ENCODE measurements around the gene RPGRIP1.
"Not testable (repeated sequence)": the region's sequence is repeated elsewhere in the genome, so short reads cannot be mapped to it uniquely, and the experiment has no call there.

The RPGRIP1 gene

DNA sequence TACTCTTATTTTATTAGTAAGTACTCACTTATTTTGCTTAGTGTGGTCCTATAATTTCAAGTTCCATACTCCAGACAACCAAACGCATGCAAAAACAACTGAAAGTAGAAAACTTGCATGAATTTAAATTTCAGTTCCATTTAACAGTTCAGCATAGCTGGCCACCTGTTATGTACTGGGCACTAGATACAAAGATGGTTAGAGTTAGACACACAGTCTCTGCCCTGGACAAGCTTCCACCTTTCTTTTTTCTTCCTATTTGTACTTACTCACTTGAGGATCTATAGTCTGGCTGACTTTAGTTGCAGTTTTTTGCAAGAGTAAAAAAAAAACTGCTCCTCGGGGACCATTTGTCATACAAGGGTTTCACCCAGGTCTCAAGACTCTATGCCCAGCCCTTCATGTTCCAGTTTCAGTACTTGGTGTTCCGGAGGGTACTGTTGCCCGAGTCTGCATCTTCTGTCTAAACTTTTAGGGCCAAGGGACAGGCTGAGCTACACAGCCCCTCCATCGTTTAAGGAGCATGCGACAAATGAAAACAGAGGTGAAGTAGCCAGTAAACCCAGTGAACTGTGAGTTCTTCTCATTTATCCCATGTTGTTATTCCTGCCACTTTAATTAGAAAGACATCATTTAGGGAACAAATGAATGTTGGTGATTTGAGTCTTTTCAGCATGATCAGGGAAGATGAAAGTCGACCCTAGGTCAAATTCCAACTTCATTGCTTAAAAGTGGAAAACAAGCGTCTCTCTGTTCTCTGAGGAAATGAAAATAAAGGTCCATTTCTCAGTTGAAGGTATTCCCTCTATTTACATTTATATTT is 22.3 kb downstream of the RPGRIP1 start:
- no peak for DNase-seq

DNA sequence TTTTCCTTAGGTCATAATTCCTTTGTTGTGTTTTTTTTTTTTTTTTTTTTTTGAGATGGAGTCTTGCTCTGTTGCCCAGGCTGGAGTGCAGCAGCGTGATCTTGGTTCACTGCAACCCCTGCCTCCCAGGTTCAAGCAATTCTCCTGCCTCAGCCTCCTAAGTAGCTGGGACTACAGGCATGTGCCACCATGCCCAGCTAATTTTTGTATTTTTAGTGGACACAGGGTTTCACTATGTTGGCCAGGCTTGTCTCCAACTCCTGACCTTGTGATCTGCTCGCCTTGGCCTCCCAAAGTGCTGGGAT is 22.9 kb downstream of the RPGRIP1 start:
- not testable (repeated sequence) for DNase-seq

DNA sequence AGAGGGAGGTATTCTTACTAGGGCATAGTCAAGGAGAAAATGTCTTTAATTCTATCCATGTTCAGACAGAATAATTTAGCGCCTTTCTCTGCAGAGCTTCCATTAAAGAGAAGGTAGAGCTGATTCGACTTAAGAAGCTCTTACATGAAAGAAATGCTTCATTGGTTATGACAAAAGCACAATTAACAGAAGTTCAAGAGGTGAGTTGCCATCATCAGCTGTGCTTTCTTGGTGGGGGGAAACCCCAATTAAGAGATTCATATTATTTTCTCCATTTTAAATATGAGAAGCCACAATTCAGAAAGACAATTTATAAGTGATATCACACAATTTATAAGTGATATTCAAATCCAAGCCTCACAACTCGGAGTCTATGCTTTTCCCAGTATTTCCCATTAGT is 27.8 kb downstream of the RPGRIP1 start:
- DNase-seq: no peak

DNA sequence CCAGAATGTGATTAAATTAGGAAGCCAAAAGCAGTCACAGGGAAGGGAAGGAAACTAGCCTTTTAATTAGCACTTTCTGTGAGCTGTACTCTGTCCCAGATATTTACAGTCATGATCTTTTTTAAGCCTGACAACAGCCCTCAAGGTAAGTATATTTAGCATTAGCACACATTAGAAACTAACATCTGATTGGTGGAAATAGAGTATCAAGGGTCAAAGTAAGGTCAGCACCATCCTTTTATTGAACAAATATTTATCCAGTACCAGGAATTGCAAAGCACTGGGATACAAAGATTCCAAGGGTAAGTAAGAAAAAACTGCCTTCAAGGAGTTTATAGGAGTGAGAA is 28.2 kb downstream of the RPGRIP1 start:
- DNase-seq: peak; percentile 69

DNA sequence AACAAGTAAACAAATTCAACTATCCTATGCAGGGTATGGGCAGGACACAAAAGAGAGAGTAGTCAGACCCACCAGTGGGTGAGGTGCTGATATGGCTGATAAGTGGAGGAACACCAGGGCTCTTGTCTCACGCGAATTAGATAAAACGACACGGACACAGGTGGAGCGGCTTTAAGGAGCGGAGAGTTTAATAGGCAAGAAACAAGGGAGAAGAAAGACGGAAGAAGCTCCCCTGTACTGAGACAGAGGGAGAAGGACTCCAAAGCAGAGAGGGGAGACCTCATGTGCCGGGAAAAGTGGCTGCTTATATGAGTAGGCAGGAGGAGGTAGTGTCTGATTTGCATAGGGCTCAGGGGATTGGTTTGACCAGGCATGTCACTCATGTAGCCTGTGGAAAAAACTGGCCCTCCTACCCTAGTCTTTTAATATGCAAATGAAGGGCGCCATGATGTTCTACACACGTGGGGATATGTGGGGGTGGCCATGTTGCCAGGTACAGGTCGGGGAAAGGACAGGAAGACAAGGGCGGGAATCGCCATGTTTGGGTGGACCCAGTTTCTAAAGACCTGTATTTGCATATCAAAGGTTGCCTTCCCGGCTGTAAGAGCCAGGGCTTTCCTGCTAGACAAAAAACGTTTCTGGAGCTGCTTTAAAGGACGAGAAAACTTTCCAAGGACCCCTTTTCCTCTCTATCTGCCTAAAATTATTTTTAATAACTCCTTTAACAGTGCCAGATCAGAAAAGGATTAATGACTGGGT is 28.8 kb downstream of the RPGRIP1 start:
- DNase-seq: peak; percentile 96

DNA sequence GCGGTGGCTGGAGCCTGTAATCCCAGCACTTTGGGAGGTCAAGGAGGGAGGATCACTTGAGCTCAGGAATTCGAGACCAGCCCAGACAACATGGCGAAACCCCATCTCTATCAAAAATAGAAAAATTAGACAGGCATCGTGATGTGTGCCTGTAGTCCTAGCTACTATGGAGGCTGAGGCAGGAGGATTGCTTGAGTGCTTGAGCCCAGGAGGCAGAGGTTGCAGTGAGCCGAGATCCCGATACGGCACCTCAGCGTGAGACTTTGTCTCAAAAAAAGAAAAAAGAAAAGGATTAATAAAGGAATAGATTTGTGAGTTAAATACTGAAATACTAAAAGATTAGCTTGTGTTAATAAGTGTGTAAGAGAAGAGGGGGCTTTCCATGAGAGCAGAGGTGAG is 29.4 kb downstream of the RPGRIP1 start:
- no peak for DNase-seq

DNA sequence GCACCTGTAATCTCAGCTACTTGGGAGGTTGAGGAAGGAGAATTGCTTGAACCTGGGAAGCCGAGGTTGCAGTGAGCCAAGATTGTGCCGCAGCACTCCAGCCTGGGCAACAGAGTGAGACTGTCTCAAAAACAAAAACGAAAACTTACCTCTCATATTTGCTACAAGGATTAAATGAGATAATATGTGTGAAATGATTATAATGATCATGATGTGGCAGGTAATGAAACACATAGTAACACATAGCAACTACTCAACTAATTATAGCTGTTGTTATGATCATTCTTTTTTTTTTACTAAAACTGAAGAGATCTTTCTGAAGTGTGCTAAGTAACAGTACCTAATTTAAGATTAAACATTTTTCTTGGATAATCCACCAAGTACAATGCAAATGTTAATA is 30.1 kb downstream of the RPGRIP1 start:
- DNase-seq: no peak

DNA sequence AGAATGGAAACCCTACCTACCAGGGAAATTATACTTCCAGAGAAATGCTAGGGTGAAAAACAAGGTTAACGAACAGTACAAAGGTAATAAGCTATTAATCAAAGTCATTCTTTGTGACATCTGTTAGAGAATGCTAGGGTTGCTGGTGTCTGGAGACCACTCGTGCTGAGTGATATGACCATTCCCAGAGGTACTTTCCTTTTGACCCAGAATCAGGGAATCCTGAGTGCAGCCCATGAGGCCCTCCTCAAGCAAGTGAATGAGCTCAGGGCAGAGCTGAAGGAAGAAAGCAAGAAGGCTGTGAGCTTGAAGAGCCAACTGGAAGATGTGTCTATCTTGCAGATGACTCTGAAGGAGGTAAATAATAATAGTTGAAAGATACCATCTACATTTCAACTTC is 31.7 kb downstream of the RPGRIP1 start:
- no peak for DNase-seq

DNA sequence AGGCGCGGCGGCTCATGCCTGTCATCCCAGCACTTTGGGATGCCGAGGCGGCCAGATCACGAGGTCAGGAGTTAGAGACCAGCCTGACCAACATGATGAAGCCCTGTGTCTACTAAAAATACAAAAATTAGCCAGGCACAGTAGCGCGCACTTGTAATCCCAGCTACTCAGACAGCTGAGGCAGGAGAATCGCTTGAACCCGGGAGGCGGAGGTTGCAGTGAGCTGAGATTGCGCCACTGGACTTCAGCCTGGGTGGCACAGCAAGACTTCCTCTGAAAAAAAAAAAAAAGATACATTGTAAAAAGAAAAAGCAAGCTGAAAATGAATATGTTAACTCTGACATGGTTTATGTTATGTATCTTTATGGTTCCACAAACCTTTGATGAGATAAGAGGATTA is 33.6 kb downstream of the RPGRIP1 start:
- DNase-seq: no peak

DNA sequence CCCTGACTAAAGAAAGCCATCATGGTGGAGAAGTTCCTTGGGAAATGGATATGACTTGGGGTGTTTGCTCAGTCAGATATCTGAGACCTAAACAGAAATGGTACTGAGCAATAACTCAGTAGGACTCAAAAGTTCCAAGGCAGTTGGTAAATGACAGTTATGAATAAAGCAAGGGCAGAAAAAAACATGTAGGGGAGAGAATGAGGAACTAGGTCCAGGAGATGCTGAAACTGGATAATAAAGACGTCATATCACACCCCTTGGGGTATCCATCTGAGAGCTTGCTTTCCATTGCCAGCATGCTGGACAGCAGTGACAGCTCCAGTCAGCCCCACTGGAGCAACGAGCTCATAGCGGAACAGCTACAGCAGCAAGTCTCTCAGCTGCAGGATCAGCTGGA is 37.5 kb downstream of the RPGRIP1 start:
- DNase-seq: no peak

DNA sequence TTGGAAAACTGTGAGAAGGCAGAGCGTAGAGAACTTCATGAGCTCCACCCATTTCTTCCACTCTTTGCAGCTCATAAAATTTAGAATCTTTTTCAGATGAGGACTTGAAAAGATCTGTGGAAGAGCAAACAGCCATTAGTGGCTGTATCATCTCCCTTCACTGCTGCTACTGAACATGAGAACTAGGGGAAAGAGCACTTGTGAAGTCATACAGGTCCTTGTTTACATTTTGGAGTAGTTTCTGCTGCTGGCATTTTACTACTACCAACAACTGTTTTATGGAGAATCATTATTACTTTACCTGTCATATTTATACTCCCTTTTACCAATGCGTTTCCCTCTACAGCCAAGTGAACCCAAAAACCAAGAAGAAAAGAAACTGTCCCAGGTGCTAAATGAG is 41.0 kb downstream of the RPGRIP1 start:
- no peak for DNase-seq

DNA sequence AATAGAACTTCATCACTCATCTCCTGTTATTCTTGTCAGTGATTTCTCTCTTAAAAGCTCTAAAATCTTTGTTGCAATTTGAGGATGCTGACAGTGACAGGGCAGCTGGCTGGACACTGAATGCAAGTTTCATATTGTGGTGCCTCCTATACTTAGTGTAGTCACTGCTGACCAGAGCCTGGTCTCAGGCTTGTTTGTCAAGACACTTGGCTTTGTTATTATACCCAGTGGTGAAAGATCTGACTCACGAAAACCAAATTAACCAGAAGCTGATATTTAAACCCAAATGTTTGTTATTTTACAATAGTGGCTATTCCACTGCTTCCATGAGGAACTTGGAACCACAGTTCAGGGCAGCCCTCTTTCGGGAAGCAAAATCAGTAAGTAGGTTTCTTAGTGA is 42.8 kb downstream of the RPGRIP1 start:
- DNase-seq: no peak

DNA sequence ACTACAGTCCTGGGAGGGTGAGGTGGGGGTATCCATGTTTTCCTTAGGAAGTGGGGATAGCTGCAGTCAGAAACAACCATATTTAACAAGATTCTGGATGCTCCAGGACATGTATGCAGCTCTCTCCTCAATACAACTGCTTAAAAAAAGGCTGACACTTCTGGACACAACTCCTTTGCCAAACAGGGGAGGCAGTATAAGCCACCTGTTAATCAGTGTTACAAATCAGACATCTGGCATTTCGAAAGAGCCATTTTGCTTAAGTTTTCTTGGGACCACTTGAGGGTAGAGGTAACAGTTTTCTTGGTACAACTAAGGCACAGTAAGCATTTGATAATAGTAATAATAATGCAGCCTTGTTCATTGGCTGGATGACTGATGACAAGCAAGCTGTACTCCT is 47.1 kb downstream of the RPGRIP1 start:
- no peak for DNase-seq
